GM12878 (cell line): Measurements from ENCODE around the gene THBS3.

Experiments used
- CREB1 ChIP-seq: IDR thresholded peaks from 2 replicates; pipeline ENCODE4 v1.6.1; 2012; ENCODE audit warnings: low read depth, mild to moderate bottlenecking, inconsistent platforms
- CTCF ChIP-seq, 3 experiments: IDR thresholded peaks in 2 of 3; conservative IDR thresholded peaks in 1 of 3; 2 replicates each; pipeline ENCODE4 v1.5.1; 2011; ENCODE audit warnings: low read depth in 3 of 3, low read length in 3 of 3, mild to moderate bottlenecking in 3 of 3, control low read depth in 2 of 3, moderate library complexity in 2 of 3, inconsistent platforms in 1 of 3, mixed read lengths in 1 of 3; ENCODE audit not compliant: control insufficient read depth in 2 of 3, insufficient read depth in 1 of 3; ENCODE audit errors: extremely low read depth in 1 of 3
- EZH2 ChIP-seq: IDR thresholded peaks from 2 replicates; pipeline ENCODE4 v1.6.1; 2012; ENCODE audit warnings: low read depth, mild to moderate bottlenecking, control low read depth, inconsistent platforms, low read length, borderline replicate concordance; ENCODE audit not compliant: control insufficient read depth
- HDGF ChIP-seq: fragments of 450-650 bp; IDR thresholded peaks from 2 replicates; pipeline ENCODE4 v1.6.1; 2016; ENCODE audit warnings: antibody characterized with exemption
- MYC ChIP-seq: IDR thresholded peaks from 2 replicates; pipeline ENCODE4 v1.6.1; 2011; ENCODE audit warnings: mild to moderate bottlenecking, low read length, moderate library complexity, inconsistent platforms; ENCODE audit not compliant: insufficient read depth, insufficient replicate concordance, insufficient read length, severe bottlenecking
- POLR2A ChIP-seq: IDR thresholded peaks from 2 replicates; pipeline ENCODE4 v1.6.1; 2011; ENCODE audit warnings: low read depth, mild to moderate bottlenecking, low read length
- RB1 ChIP-seq: fragments of 450-650 bp; formaldehyde crosslinking; IDR thresholded peaks from 2 replicates; pipeline ENCODE4 v1.6.1; 2017; ENCODE audit warnings: mild to moderate bottlenecking, borderline replicate concordance
- SIN3A ChIP-seq: IDR thresholded peaks from 2 replicates; pipeline ENCODE4 v1.6.1; 2012; ENCODE audit warnings: low read depth, low read length, improper control_type of control experiment
- SIX5 ChIP-seq: IDR thresholded peaks from 2 replicates; pipeline ENCODE4 v1.6.1; 2011; ENCODE audit warnings: mild to moderate bottlenecking, low read depth, low read length, moderate library complexity; ENCODE audit not compliant: severe bottlenecking
- SPI1 ChIP-seq: IDR thresholded peaks from 2 replicates; pipeline ENCODE4 v1.6.1; 2011; ENCODE audit warnings: low read depth, mild to moderate bottlenecking, low read length, moderate library complexity, borderline replicate concordance; ENCODE audit not compliant: insufficient read depth
- TCF7 ChIP-seq: IDR thresholded peaks from 2 replicates; pipeline ENCODE4 v1.6.1; 2014; ENCODE audit warnings: antibody characterized with exemption, borderline replicate concordance
- ZNF592 ChIP-seq: fragments of 450-650 bp; IDR thresholded peaks from 2 replicates; pipeline ENCODE4 v1.6.1; 2017; ENCODE audit warnings: mild to moderate bottlenecking, moderate library complexity

- TF ChIP-seq CTCF (IDR thresholded peaks at IDR 0.05 in 2 of 3, conservative IDR thresholded peaks at IDR 0.05 in 1 of 3; ENCODE audit: control insufficient read depth in 2 of 3, extremely low read depth in 1 of 3, insufficient read depth in 1 of 3, low read depth in 3 of 3, low read length in 3 of 3) (no peak), CREB1 (no peak), SPI1 (no peak), ZNF592 (no peak), EZH2 (no peak), RB1 (no peak), SIN3A (no peak), SIX5 (peak; percentile 55), HDGF (no peak), POLR2A (no peak), TCF7 (no peak), MYC (no peak)
These were observed 11.9 kb upstream of the THBS3 start for GRCh38 chr1:155219592-155220031.
